Central memory CD8-positive, alpha-beta T cell (primary cell): ENCODE measurements around the gene ITIH4.

ENCODE experiments used
- ATAC-seq: fragments of 150-1000 bp; cut with Tn5 transposase; replicated peaks from 2 replicates; pipeline ENCODE4 v1.10.0; 2022; ENCODE audit warnings: mild to moderate bottlenecking, moderate FRiP score, moderate number of reproducible peaks; ENCODE audit not compliant: poor library complexity, severe bottlenecking; ENCODE audit errors: extremely low read depth
- DNase-seq, 2 donors: peaks; one replicate each; pipeline ENCODE4 v3.0.0; 2021; ENCODE audit warnings: low spot score in 2 of 2
- H3K27ac Mint-ChIP-seq: one replicate; pipeline ENCODE4 v1.8.0; 2022; ENCODE audit warnings: low read depth, mild to moderate bottlenecking, moderate library complexity, mixed read lengths
- H3K27me3 Mint-ChIP-seq: one replicate; pipeline ENCODE4 v1.8.0; 2022; ENCODE audit warnings: mixed read lengths
- H3K36me3 Mint-ChIP-seq: one replicate; pipeline ENCODE4 v1.8.0; 2022; ENCODE audit warnings: mild to moderate bottlenecking, moderate library complexity, mixed read lengths; ENCODE audit not compliant: insufficient read depth
- H3K4me1 Mint-ChIP-seq: one replicate; pipeline ENCODE4 v1.8.0; 2022; ENCODE audit warnings: mixed read lengths
- H3K4me3 Mint-ChIP-seq: one replicate; pipeline ENCODE4 v1.8.0; 2022; ENCODE audit warnings: mild to moderate bottlenecking, moderate library complexity, mixed read lengths
- H3K9me3 Mint-ChIP-seq: one replicate; pipeline ENCODE4 v1.8.0; 2022; ENCODE audit warnings: mixed read lengths

ITIH4 gene

DNA sequence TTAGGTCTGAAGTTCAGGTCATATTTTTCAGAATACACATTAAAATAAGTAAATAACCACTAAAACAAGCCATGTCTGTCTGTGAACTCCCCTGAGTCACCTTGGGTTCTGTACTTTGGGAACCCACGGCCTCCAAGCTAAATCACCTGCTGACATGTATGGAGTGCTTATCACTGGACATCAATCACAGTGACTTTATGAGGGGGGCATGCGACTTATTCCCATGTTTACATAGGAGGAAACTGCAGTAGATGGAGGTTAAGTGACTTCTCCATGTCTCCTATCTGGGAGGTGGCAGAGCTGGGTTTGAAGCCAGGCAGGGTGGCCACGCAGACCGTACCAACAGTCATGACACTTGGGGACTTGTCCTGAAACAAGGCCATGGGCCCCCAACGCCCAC, 8.1 kb downstream of the ITIH4 start:
- ATAC-seq (no peak), DNase-seq (no peak)
- Mint-ChIP-seq H3K4me1 (no peaks in the 10 kb centered on the region), H3K27ac (no peak overlapping the region), H3K4me3 (no peak overlapping the region), H3K36me3 (peaks cover 2% of the 10 kb centered on the region), H3K9me3 (no peaks in the 10 kb centered on the region), H3K27me3 (no peaks in the 10 kb centered on the region)

DNA sequence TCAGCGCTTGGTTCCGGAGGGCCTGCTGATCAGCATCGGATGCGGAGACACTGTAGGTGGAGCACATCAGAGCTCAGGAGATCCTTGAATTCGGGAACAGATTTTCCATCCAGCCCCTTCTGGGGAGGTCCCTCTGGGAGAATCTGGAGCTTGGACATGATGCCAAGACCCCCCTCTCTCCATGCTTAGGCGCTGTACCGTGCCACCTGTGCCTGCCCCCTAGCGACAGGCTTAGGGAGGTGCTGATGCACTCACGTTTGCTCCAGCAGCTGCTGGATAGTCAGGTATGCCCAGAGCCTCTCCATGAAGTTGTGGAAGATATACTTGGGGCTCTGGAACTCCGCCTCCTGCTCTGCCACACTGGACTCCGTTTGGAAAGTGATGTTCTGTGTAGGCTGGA, 9.7 kb downstream of the ITIH4 start:
- Mint-ChIP-seq H3K9me3 (no peaks in the 10 kb centered on the region), H3K27ac (no peak overlapping the region), H3K4me1 (no peaks in the 10 kb centered on the region), H3K36me3 (peaks cover 1% of the 10 kb centered on the region), H3K27me3 (no peaks in the 10 kb centered on the region), H3K4me3 (no peak overlapping the region)
- ATAC-seq (no peak), DNase-seq (no peak)

DNA sequence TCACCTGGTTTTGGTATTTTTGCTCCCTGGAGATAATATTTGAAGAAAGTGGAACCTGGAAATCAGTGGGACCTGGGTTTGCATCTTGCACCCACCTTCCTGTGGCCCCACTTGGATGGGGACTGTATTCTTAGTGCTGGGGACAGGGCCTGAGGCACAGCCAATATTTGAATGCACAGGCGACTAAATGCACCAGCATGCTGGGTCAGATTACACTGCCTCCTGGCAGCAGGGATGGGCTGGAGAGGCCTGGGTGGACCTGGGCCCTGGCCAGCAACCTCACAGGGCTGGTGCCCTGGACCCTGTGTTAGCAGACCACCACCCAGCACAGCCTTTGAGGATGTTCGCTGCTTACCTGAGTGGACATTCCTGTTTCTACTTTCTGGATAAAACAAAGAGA, 10.5 kb downstream of the ITIH4 start:
- DNase-seq (no peak), ATAC-seq (no peak)
- Mint-ChIP-seq H3K4me3 (no peak overlapping the region), H3K36me3 (peaks cover 1% of the 10 kb centered on the region), H3K27me3 (no peaks in the 10 kb centered on the region), H3K4me1 (no peaks in the 10 kb centered on the region), H3K27ac (no peak overlapping the region), H3K9me3 (no peaks in the 10 kb centered on the region)

DNA sequence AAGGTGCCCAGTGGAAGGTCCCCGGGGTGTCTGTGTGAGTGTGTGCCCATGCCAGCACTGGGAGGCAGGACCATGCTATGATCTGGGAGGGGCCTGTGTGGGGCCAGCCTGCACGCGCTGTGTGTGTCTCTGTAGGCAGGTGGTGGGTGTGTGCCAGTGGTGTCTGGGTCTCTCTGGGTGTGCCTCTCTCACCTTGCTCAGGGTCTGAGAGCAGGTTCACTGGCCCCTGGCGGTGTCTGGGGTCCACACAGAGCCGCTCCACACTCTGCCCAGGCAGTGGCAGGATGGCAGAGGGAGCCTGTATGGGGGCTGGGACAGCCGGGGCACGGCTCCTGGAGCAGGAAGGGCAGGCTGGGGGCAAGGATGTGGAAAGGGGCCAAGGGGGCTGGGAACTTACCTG, 12.6 kb downstream of the ITIH4 start:
- H3K9me3 Mint-ChIP-seq: no peaks in the 10 kb centered on the region
- no peak overlapping the region for H3K4me3 Mint-ChIP-seq
- no peak for DNase-seq
- no peaks in the 10 kb centered on the region for H3K36me3 Mint-ChIP-seq
- no peaks in the 10 kb centered on the region for H3K4me1 Mint-ChIP-seq
- no peaks in the 10 kb centered on the region for H3K27me3 Mint-ChIP-seq
- no peak overlapping the region for H3K27ac Mint-ChIP-seq
- no peak for ATAC-seq

DNA sequence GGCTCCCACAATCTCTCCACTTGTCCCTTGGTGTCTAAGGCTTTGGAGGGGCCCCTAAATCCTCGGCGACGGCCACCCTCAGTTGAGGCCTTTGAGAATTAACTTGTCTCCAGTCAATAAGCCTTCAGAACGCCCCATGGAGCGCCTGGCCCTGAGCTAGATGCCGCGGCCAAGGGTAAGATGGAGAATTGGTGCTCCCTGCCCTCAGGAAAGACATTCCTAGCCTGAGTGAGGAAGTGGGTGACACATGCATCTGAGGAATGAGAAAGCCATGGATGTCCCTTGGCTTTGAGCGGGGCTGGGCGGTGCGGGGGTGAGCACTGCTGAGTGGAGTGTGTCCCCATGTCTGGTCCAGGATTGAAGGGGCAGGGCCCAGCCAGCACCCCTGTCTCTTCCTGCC, 13.3 kb downstream of the ITIH4 start:
- no peak overlapping the region for H3K4me3 Mint-ChIP-seq
- no peak for ATAC-seq
- no peaks in the 10 kb centered on the region for H3K27me3 Mint-ChIP-seq
- H3K4me1 Mint-ChIP-seq: no peaks in the 10 kb centered on the region
- H3K36me3 Mint-ChIP-seq: no peaks in the 10 kb centered on the region
- H3K27ac Mint-ChIP-seq: no peak overlapping the region
- H3K9me3 Mint-ChIP-seq: no peaks in the 10 kb centered on the region
- DNase-seq: no peak

DNA sequence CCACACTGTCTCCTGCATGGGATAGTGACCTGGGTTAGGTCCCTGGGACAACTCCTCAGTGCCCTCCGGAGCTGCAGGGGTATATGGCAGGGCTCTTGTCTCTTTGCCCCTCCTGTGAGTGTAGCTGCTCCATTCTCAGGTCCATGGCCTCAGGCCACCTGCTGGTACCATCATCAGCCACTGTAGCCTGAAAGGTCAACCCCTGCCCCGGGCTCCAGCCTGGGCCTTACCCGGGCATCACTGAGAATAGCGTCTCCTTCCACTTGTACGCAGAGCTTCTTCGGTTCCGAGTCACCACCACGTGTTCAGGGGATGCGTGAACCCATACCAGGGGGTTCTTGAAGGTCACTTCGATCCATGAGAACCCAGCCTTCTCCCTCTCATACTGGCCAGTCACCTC, 13.8 kb downstream of the ITIH4 start:
- no peak overlapping the region for H3K4me3 Mint-ChIP-seq
- DNase-seq: no peak
- no peaks in the 10 kb centered on the region for H3K27me3 Mint-ChIP-seq
- H3K9me3 Mint-ChIP-seq: no peaks in the 10 kb centered on the region
- no peak overlapping the region for H3K27ac Mint-ChIP-seq
- H3K36me3 Mint-ChIP-seq: no peaks in the 10 kb centered on the region
- H3K4me1 Mint-ChIP-seq: no peaks in the 10 kb centered on the region
- no peak for ATAC-seq

DNA sequence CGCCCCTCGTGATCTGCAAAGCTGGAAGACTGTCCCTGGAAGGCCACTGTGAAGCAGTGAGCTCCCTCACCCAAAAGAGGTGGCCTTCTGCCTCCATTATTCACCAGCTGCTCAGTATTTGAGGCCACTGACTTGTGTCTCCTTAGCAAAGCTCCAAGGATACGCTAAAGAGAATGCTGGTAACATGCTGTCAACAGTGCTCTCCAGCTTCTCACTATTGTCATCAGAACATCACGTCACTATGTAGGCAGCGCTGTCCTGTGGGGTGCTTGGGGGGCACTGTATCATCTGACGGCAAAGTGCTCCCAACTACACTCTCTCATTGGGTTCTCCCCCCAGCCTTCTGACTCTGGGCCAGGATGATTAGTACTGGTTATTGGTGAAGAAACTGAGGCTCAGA, 14.3 kb downstream of the ITIH4 start:
- Mint-ChIP-seq H3K27ac (no peak overlapping the region), H3K9me3 (no peaks in the 10 kb centered on the region), H3K36me3 (no peaks in the 10 kb centered on the region), H3K4me1 (no peaks in the 10 kb centered on the region), H3K4me3 (no peak overlapping the region), H3K27me3 (no peaks in the 10 kb centered on the region)
- no peak for ATAC-seq
- DNase-seq: no peak

DNA sequence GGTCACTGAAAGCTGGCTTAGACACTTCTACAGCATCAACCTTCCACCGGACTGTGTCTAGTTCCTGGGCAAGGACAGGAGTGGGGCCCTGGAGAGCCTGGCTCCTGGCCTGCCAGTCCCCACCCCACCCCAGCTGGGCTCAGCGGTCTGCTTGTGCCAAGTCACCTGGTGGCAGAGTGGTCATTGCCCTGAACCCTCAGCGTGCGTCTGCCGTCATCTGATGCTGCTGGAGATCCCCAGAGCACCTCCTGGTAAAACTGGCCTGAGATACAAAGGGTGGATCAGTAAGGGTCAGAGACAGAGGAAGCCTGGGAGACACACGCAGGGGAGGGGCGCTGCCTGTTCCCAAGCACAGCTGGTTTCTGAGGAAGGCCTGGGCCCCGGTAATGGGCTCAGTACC, 16.7 kb downstream of the ITIH4 start:
- Mint-ChIP-seq H3K4me3 (no peak overlapping the region), H3K27me3 (no peaks in the 10 kb centered on the region), H3K36me3 (no peaks in the 10 kb centered on the region), H3K9me3 (no peaks in the 10 kb centered on the region), H3K27ac (no peak overlapping the region), H3K4me1 (no peaks in the 10 kb centered on the region)
- ATAC-seq: no peak
- no peak for DNase-seq

DNA sequence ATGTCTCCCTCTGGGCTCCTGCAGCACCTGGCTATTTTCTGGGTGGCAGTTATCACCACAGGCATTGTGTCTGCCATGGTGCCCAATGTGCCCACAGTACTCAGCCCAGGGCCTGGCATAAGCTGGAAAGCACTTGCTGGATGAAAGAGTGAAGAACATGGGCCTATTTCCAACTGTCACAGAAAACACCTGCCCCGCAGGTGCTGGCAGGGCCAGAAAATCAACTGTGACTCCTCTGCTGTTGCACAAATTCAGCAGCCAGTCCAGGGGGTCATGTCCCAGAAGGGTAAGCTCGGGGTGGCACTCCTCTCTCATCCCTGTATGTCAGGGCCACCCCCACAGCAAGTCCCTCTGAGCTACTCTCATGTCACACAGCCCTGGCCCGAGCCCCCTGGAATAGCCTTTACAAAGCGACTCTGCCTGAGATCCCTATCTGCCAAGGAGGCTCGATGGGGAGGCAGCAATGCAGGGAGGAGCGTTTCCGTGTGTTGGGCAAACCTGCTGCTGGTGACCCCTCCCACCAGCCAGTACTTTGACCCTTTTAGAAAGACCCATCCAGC, 18.9 kb downstream of the ITIH4 start:
- H3K27me3 Mint-ChIP-seq: no peaks in the 10 kb centered on the region
- no peak overlapping the region for H3K27ac Mint-ChIP-seq
- ATAC-seq: no peak
- DNase-seq: no peak
- no peak overlapping the region for H3K4me3 Mint-ChIP-seq
- H3K36me3 Mint-ChIP-seq: no peaks in the 10 kb centered on the region
- no peaks in the 10 kb centered on the region for H3K9me3 Mint-ChIP-seq
- no peaks in the 10 kb centered on the region for H3K4me1 Mint-ChIP-seq

DNA sequence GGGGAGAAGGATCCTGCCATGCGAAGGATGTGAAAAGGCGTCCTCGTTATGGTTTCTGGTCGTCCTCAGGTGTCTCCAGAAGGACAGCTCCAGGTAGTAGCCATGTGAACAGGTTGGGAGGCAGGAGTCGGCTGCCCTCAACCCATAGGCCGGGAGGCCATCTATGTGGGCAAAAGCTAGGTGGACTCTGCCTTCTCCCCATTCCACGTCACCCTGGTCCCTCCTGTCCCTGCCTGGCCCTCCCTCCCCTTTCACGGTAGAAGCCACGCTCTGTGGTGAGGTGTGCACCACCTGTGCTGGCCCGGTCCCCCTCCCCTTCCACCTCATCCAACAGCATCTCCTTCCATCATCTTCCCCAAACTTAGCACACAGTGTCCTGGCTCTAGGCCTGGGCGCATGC, 19.5 kb downstream of the ITIH4 start:
- Mint-ChIP-seq H3K4me1 (no peaks in the 10 kb centered on the region), H3K9me3 (no peaks in the 10 kb centered on the region), H3K36me3 (no peaks in the 10 kb centered on the region), H3K27me3 (no peaks in the 10 kb centered on the region), H3K27ac (no peak overlapping the region), H3K4me3 (no peak overlapping the region)
- ATAC-seq: no peak
- no peak for DNase-seq

DNA sequence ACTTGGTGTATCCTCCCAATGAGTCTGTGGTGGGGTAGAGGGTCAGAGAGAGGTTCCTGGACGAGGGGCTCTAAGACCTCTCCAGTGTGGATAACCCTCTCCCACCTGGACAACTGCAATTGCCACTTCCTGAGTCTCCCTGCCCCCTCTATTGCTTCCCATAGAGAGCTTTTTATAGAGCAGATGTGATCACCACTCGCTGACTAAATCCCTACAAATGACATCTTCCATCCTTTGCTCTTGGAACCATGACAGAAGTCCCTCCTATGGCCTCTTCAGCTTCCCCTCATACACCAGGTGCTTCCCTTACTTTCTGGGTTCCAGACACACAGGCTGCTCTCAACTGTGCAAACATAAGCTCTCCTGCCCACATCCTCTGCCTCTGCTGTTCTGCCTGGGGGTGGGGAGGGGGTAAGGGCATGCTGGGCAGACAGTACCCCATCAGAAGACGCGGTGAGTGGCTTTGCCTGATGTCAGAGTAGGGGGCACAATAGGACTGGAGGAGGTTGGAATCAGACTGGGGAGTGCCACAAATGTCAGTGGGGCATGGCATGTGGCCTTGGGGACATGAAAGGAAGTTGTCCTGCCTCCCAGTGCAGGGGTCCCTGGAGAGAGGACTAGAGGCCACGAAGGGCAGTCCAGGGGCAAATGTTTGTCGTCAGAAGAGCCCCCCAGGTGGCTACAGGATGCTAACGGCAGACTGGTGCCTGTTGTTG, 20.7 kb downstream of the ITIH4 start:
- H3K27ac Mint-ChIP-seq: no peak overlapping the region
- no peak for DNase-seq

DNA sequence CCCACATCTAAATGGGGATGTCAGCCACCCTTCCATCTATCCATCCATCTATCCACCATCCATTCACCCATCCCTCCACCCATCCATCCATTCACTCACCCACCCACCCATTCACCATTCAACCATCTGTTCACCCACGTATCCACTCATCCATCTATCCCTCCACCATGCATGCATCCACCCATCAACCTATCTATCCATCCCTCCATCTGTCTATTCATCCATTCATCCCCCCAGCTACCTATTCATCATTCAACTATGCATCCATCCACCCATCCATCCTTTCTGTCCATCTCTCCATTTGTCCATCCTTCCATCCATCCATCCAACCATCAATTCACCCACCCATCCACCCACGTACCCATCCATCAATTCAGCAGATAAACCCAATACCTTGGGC, 21.3 kb downstream of the ITIH4 start:
- no peak for DNase-seq
- Mint-ChIP-seq H3K36me3 (no peaks in the 10 kb centered on the region), H3K27me3 (no peaks in the 10 kb centered on the region), H3K27ac (no peak overlapping the region), H3K4me3 (no peak overlapping the region), H3K9me3 (no peaks in the 10 kb centered on the region), H3K4me1 (no peaks in the 10 kb centered on the region)
- ATAC-seq: no peak

More for the DNA sequence above, 20.7 kb downstream of the ITIH4 start:
- Mint-ChIP-seq H3K9me3 (no peaks in the 10 kb centered on the region), H3K36me3 (no peaks in the 10 kb centered on the region), H3K4me1 (no peaks in the 10 kb centered on the region), H3K27me3 (no peaks in the 10 kb centered on the region), H3K4me3 (no peak overlapping the region)
- ATAC-seq: no peak

DNA sequence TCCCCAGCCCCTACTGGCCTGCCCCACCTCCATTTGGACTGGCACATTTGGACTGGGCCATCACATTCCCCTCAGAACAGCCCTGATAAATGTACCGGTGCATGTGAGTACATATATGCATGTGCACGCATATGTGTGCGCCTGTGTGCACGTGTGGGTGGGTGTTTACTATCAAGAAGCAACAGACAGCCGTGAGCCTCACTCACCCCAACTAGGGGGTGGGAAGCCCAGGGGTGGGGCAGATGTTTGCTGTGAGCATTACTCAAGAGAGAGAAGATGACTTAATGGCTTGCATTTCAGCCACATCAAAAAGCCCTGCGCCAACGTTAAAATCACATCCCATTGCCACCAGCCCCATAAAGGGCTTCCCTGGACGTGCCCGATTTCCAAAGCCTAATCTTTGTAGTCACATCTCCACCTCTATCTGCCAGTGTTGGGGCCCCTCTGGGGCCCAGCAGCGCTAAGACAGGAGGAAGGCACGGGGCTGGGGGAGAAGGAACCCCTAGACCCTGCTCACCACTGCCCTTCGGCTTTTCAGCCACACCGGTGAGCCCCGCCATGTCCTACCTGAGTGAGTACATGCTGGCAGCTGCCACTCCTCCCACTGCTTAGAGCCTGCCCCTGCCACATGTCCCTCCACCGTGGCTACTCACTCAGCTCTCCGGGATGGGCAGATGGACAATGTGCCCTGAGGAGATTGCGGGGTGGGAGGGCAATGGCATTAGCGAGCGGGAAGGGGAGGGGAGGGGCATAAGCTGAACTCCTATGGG, 25.0 kb downstream of the ITIH4 start:
- H3K27ac Mint-ChIP-seq: no peak overlapping the region

More for the DNA sequence above, 25.0 kb downstream of the ITIH4 start:
- H3K4me1 Mint-ChIP-seq: no peaks in the 10 kb centered on the region
- no peak overlapping the region for H3K4me3 Mint-ChIP-seq
- H3K36me3 Mint-ChIP-seq: no peaks in the 10 kb centered on the region
- no peaks in the 10 kb centered on the region for H3K27me3 Mint-ChIP-seq
- ATAC-seq: no peak
- no peak for DNase-seq
- H3K9me3 Mint-ChIP-seq: no peaks in the 10 kb centered on the region
